IPS DF 19.7 (cell line): ENCODE measurements around the gene ARVCF.
A peak's percentile ranks its signal among the peaks of the same experiment; 100 is the strongest.

ENCODE experiments used
- DNase-seq: peaks from one replicate; pipeline ENCODE4 v3.0.0-alpha.2; 2013; ENCODE audit warnings: low read depth, low spot score

The ARVCF gene

GRCh38 chr22:19986410-19987341, 29.9 kb downstream of the ARVCF start:
- no peak for DNase-seq

GRCh38 chr22:19986011-19986409, 30.6 kb downstream of the ARVCF start:
- DNase-seq, result no peak

GRCh38 chr22:19984851-19985811, 31.5 kb downstream of the ARVCF start:
- DNase-seq, result no peak

GRCh38 chr22:19984201-19984753, 32.3 kb downstream of the ARVCF start:
- DNase-seq, result no peak

GRCh38 chr22:19983741-19984140, 32.9 kb downstream of the ARVCF start:
- no peak for DNase-seq

- no peak for DNase-seq
These were observed 33.5 kb downstream of the ARVCF start for GRCh38 chr22:19982991-19983578.

- no peak for DNase-seq
These were observed 34.4 kb downstream of the ARVCF start for GRCh38 chr22:19981961-19982920.

- no peak for DNase-seq
These were observed 35.3 kb downstream of the ARVCF start for GRCh38 chr22:19981171-19981960.

GRCh38 chr22:19980766-19981165, 35.9 kb downstream of the ARVCF start:
- DNase-seq, result no peak

GRCh38 chr22:19979712-19980493, 36.7 kb downstream of the ARVCF start:
- no peak for DNase-seq

- no peak for DNase-seq
These were observed 37.9 kb downstream of the ARVCF start for GRCh38 chr22:19978748-19979147.

- DNase-seq, result no peak
These were observed 39.1 kb downstream of the ARVCF start for GRCh38 chr22:19977296-19978243.

GRCh38 chr22:19976671-19977070, 40.0 kb downstream of the ARVCF start:
- no peak for DNase-seq

- no peak for DNase-seq
These were observed 41.0 kb downstream of the ARVCF start for GRCh38 chr22:19975707-19976035.

- DNase-seq, result no peak
These were observed 41.5 kb downstream of the ARVCF start for GRCh38 chr22:19974935-19975706.

GRCh38 chr22:19974268-19974861, 42.3 kb downstream of the ARVCF start:
- DNase-seq, result peak; percentile 95
